GM23338 (cell line): Measurements from ENCODE around the gene MYO18B. TPM values are rescaled to one million over a fixed set of nuclear protein-coding genes. Genes with fewer than 3 reads are reported as not detected.
A peak's percentile ranks its signal among the peaks of the same experiment; 100 is the strongest.

Source experiments
- ATAC-seq: fragments of 200-7000 bp; cut with Tn5 transposase; 3 replicates; pipeline ENCODE4 v1.9.1; 2020
- DNase-seq: peaks from one replicate; pipeline ENCODE4 v3.0.0-alpha.2; 2015; ENCODE audit warnings: low spot score
- H2AFZ ChIP-seq: fragments of 200-600 bp; sonication (generic); 2 replicates; pipeline ENCODE4 v1.8.0; 2016; ENCODE audit warnings: antibody characterized with exemption, mild to moderate bottlenecking, moderate library complexity
- H3F3A ChIP-seq: fragments of 200-600 bp; sonication (generic); replicated peaks from 2 replicates; pipeline ENCODE4 v1.8.0; 2017; ENCODE audit warnings: antibody characterized with exemption, mixed run types, low read depth
- H3K27ac ChIP-seq: fragments of 200-600 bp; sonication (generic); 2 replicates; pipeline ENCODE4 v1.6.1; 2016; ENCODE audit warnings: low read depth
- H3K27me3 ChIP-seq: fragments of 200-600 bp; sonication (generic); 2 replicates; pipeline ENCODE4 v1.8.0; 2016; ENCODE audit warnings: mild to moderate bottlenecking, mixed run types, moderate library complexity; ENCODE audit not compliant: insufficient read depth
- H3K36me3 ChIP-seq: fragments of 200-600 bp; sonication (generic); 2 replicates; pipeline ENCODE4 v1.8.0; 2016; ENCODE audit warnings: mild to moderate bottlenecking; ENCODE audit not compliant: insufficient read depth
- H3K4me1 ChIP-seq: fragments of 200-600 bp; sonication (generic); 2 replicates; pipeline ENCODE4 v1.8.0; 2016; ENCODE audit warnings: mild to moderate bottlenecking, moderate library complexity; ENCODE audit not compliant: insufficient read depth
- H3K4me2 ChIP-seq: fragments of 200-600 bp; sonication (generic); 2 replicates; pipeline ENCODE4 v1.7.1; 2017; ENCODE audit warnings: mixed run types
- H3K4me3 ChIP-seq: fragments of 200-600 bp; sonication (generic); 2 replicates; pipeline ENCODE4 v1.6.1; 2016; ENCODE audit warnings: mixed run types
- H3K79me2 ChIP-seq: fragments of 200-600 bp; sonication (generic); replicated peaks from 2 replicates; pipeline ENCODE4 v1.8.0; 2017; ENCODE audit warnings: mild to moderate bottlenecking; ENCODE audit not compliant: insufficient read depth
- H3K9me2 ChIP-seq: fragments of 200-600 bp; sonication (generic); 2 replicates; pipeline ENCODE4 v1.8.0; 2017; ENCODE audit not compliant: insufficient read depth
- H4K20me1 ChIP-seq: fragments of 200-600 bp; sonication (generic); replicated peaks from 2 replicates; pipeline ENCODE4 v1.8.0; 2017; ENCODE audit warnings: mild to moderate bottlenecking; ENCODE audit not compliant: insufficient read depth
- H3K27ac Mint-ChIP-seq: 2 replicates; pipeline ENCODE4 v1.8.0; 2020; ENCODE audit warnings: inconsistent platforms, mild to moderate bottlenecking, moderate library complexity, mixed read lengths
- H3K27me3 Mint-ChIP-seq: 3 replicates; pipeline ENCODE4 v1.8.0; 2022; ENCODE audit warnings: low read depth, mild to moderate bottlenecking, moderate library complexity, mixed read lengths, inconsistent platforms; ENCODE audit not compliant: insufficient read depth, poor library complexity
- H3K36me3 Mint-ChIP-seq: 3 replicates; pipeline ENCODE4 v1.8.0; 2021; ENCODE audit warnings: low read depth, mild to moderate bottlenecking, inconsistent platforms, moderate library complexity, mixed read lengths
- H3K4me1 Mint-ChIP-seq: 3 replicates; pipeline ENCODE4 v1.8.0; 2020; ENCODE audit warnings: mild to moderate bottlenecking, inconsistent platforms, mixed read lengths
- H3K4me3 Mint-ChIP-seq: 3 replicates; pipeline ENCODE4 v1.8.0; 2021; ENCODE audit warnings: moderate library complexity, mild to moderate bottlenecking, inconsistent platforms, mixed read lengths
- H3K9me3 Mint-ChIP-seq: 3 replicates; pipeline ENCODE4 v1.8.0; 2020; ENCODE audit warnings: moderate library complexity, mild to moderate bottlenecking, inconsistent platforms, mixed read lengths
- CREB1 ChIP-seq: fragments of 250-450 bp; sonication (Bioruptor Pico); IDR thresholded peaks from 2 replicates; pipeline ENCODE4 v1.5.0; 2020; ENCODE audit warnings: low read depth, mild to moderate bottlenecking, moderate library complexity
- ETS1 ChIP-seq: IDR thresholded peaks from 2 replicates; pipeline ENCODE4 v1.6.1; 2016; ENCODE audit warnings: antibody characterized with exemption
- EZH2 ChIP-seq: fragments of 200-600 bp; sonication (generic); IDR thresholded peaks from one replicate; pipeline ENCODE4 v1.8.0; 2017; ENCODE audit warnings: antibody characterized with exemption, mild to moderate bottlenecking, low read depth; ENCODE audit not compliant: unreplicated experiment
- EZH2phosphoT487 ChIP-seq: fragments of 200-600 bp; sonication (generic); IDR thresholded peaks from one replicate; pipeline ENCODE4 v1.8.1; 2018; ENCODE audit warnings: antibody characterized with exemption; ENCODE audit not compliant: unreplicated experiment
- JUNB ChIP-seq: IDR thresholded peaks from one replicate; pipeline ENCODE4 v1.6.1; 2016; ENCODE audit warnings: antibody characterized with exemption; ENCODE audit not compliant: unreplicated experiment
- NANOG ChIP-seq: IDR thresholded peaks from 2 replicates; pipeline ENCODE4 v1.6.1; 2016; ENCODE audit warnings: antibody characterized with exemption, borderline replicate concordance
- STAT1 ChIP-seq: IDR thresholded peaks from one replicate; pipeline ENCODE4 v1.6.1; 2016; ENCODE audit warnings: antibody characterized with exemption; ENCODE audit not compliant: unreplicated experiment
- ZNF114 ChIP-seq: fragments of 250-450 bp; sonication (Bioruptor Pico); IDR thresholded peaks from 2 replicates; pipeline ENCODE4 v1.5.0; 2020; ENCODE audit warnings: mild to moderate bottlenecking, moderate library complexity
- polyA plus RNA-seq: library from polyadenylated mRNA; unstranded; fragments of >200 nt; fragmentation: Nextera tagmentation; extraction: Ambion mirVana; gene quantifications from 2 replicates; pipeline ENCODE4 v1.2.1, GENCODE V29; 2016
- total RNA-seq: library from RNA; depleted of rRNA; stranded (reverse); fragments of >200 nt; shearing (Covaris generic); gene quantifications from 2 replicates; pipeline ENCODE4 v1.2.3, GENCODE V29; 2014
- TF ChIP-seq, protein P1 (sequence below): IDR thresholded peaks from one replicate; pipeline ENCODE4 v1.6.1; 2018; ENCODE audit warnings: antibody characterized with exemption; ENCODE audit not compliant: unreplicated experiment
- TF ChIP-seq, protein P2 (sequence below), 2 experiments: fragments of 200-600 bp in 1 of 2; sonication (generic) in 1 of 2; conservative IDR thresholded peaks; 2 replicates each; pipeline versions ENCODE4 v1.5.1 to v1.6.1; 2016 to 2017; ENCODE audit warnings: antibody characterized with exemption in 2 of 2, low read depth in 2 of 2, mild to moderate bottlenecking in 2 of 2, moderate library complexity in 1 of 2

Gene MYO18B
- total and polyA plus RNA-seq, 2 experiments from 2014 or later, result 0.36 to 0.45 TPM

DNA sequence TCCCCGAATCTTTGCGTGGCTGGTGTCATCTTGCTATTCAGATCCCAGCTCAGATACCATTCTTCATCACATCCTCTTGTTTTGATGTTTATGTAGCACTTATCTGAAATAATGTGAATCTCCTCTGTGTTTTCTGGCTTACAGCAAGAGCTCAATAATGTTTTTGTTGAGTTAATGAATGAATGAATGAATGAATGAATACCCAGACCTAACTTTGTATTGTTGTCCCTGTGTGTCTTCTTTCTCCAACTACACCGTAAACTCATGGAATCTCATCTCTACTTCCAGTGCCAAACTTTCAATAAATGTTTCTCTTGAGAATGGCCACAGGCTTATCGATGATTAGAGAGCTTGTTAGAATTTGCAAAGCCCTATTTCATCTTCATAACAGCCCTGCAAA lies 110.2 kb downstream of the MYO18B start (continued):
- no peak for TF ChIP-seq ETS1
- no peak for TF ChIP-seq STAT1

GRCh38 chr22:25853078-25853477 lies 111.1 kb downstream of the MYO18B start:
- no peak overlapping the region for H3K4me2 ChIP-seq
- DNase-seq (no peak), ATAC-seq (no peak)
- no peaks in the 10 kb centered on the region for H3F3A ChIP-seq
- no peaks in the 10 kb centered on the region for H3K4me1 ChIP-seq
- H4K20me1 ChIP-seq, result no peaks in the 10 kb centered on the region
- H3K4me1 Mint-ChIP-seq, result no peaks in the 10 kb centered on the region
- H3K36me3 Mint-ChIP-seq, result no peaks in the 10 kb centered on the region
- 0 out of 2 replicates have a peak overlapping the region, but pooled peaks have one; percentile 76 for H2AFZ ChIP-seq
- peaks cover 6% of the 10 kb centered on the region for H3K27me3 Mint-ChIP-seq
- no peaks in the 10 kb centered on the region for H3K9me2 ChIP-seq
- TF ChIP-seq EZH2phosphoT487, result no peak
- no peak for TF ChIP-seq CREB1
- no peak for TF ChIP-seq EZH2
- TF ChIP-seq, protein P1, sequence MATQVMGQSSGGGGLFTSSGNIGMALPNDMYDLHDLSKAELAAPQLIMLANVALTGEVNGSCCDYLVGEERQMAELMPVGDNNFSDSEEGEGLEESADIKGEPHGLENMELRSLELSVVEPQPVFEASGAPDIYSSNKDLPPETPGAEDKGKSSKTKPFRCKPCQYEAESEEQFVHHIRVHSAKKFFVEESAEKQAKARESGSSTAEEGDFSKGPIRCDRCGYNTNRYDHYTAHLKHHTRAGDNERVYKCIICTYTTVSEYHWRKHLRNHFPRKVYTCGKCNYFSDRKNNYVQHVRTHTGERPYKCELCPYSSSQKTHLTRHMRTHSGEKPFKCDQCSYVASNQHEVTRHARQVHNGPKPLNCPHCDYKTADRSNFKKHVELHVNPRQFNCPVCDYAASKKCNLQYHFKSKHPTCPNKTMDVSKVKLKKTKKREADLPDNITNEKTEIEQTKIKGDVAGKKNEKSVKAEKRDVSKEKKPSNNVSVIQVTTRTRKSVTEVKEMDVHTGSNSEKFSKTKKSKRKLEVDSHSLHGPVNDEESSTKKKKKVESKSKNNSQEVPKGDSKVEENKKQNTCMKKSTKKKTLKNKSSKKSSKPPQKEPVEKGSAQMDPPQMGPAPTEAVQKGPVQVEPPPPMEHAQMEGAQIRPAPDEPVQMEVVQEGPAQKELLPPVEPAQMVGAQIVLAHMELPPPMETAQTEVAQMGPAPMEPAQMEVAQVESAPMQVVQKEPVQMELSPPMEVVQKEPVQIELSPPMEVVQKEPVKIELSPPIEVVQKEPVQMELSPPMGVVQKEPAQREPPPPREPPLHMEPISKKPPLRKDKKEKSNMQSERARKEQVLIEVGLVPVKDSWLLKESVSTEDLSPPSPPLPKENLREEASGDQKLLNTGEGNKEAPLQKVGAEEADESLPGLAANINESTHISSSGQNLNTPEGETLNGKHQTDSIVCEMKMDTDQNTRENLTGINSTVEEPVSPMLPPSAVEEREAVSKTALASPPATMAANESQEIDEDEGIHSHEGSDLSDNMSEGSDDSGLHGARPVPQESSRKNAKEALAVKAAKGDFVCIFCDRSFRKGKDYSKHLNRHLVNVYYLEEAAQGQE, result no peak
- TF ChIP-seq, protein P2, sequence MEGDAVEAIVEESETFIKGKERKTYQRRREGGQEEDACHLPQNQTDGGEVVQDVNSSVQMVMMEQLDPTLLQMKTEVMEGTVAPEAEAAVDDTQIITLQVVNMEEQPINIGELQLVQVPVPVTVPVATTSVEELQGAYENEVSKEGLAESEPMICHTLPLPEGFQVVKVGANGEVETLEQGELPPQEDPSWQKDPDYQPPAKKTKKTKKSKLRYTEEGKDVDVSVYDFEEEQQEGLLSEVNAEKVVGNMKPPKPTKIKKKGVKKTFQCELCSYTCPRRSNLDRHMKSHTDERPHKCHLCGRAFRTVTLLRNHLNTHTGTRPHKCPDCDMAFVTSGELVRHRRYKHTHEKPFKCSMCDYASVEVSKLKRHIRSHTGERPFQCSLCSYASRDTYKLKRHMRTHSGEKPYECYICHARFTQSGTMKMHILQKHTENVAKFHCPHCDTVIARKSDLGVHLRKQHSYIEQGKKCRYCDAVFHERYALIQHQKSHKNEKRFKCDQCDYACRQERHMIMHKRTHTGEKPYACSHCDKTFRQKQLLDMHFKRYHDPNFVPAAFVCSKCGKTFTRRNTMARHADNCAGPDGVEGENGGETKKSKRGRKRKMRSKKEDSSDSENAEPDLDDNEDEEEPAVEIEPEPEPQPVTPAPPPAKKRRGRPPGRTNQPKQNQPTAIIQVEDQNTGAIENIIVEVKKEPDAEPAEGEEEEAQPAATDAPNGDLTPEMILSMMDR (conservative IDR thresholded peaks at IDR 0.05; ENCODE audit: low read depth in 2 of 2), result no peak
- no peak for TF ChIP-seq NANOG
- TF ChIP-seq ZNF114 (CRISPR knock-in tag), result no peak
- TF ChIP-seq JUNB, result no peak
- TF ChIP-seq STAT1, result no peak
- no peaks in the 10 kb centered on the region for H3K36me3 ChIP-seq
- H3K79me2 ChIP-seq, result no peaks in the 10 kb centered on the region
- H3K27ac Mint-ChIP-seq, result no peak overlapping the region
- H3K4me3 ChIP-seq, result no peak overlapping the region
- H3K4me3 Mint-ChIP-seq, result no peak overlapping the region
- no peaks in the 10 kb centered on the region for H3K9me3 Mint-ChIP-seq
- no peak overlapping the region for H3K27ac ChIP-seq
- no peaks in the 10 kb centered on the region for H3K27me3 ChIP-seq
